GM18951 (cell line): ENCODE data around the gene B4GALNT2.
"Not testable (repeated sequence)": the region's sequence is repeated elsewhere in the genome, so short reads cannot be mapped to it uniquely, and the experiment has no call there.

Experiments used
- POLR2A ChIP-seq: IDR thresholded peaks from 4 replicates; pipeline ENCODE4 v1.6.1; 2011; ENCODE audit warnings: mild to moderate bottlenecking; ENCODE audit not compliant: insufficient read length, insufficient read depth; ENCODE audit errors: extremely low read depth
- in situ Hi-C: fragments of 300-500 bp; cut with MboI; formaldehyde crosslinking; loops from one replicate; pipeline ENCODE4 v1.12.0; 2022; ENCODE audit warnings: low sequenced_read_pairs, mixed read lengths, inconsistent platforms; ENCODE audit not compliant: unreplicated experiment

The B4GALNT2 gene, protein sequence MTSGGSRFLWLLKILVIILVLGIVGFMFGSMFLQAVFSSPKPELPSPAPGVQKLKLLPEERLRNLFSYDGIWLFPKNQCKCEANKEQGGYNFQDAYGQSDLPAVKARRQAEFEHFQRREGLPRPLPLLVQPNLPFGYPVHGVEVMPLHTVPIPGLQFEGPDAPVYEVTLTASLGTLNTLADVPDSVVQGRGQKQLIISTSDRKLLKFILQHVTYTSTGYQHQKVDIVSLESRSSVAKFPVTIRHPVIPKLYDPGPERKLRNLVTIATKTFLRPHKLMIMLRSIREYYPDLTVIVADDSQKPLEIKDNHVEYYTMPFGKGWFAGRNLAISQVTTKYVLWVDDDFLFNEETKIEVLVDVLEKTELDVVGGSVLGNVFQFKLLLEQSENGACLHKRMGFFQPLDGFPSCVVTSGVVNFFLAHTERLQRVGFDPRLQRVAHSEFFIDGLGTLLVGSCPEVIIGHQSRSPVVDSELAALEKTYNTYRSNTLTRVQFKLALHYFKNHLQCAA

DNA sequence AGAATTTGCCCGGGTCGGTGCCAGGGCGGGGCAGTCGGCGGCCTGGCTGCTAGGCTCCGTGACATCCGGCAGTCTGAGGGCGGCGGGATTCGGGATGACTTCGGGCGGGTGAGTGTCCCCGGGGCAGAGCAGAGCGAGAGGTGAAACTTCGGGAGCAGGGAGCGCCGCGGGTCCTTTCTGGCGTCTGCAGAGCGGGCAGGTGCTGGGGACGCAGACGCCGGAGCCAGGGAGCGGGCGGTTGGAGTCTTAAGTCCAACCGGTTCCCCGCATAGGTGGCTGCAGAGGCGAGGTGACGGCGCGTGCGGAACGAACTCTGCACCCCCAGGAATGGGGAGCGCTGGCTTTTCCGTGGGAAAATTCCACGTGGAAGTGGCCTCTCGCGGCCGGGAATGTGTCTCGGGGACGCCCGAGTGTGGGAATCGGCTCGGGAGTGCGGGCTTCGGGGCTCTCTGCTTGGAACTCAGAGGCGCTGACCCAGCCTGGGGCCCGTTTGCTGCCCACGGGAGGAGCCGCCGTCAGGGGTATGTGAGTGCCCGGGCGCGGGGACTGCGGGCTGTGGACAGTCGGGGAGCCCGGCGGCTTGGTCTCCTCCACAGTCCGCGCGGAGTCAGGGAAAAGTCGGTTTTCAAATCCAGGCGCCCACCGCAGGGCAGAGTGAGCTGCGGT, at the start of gene B4GALNT2:
TSS of gene B4GALNT2 (plus strand) at position 71 of the 666 bp plus-strand sequence. CDS start at position 95, 24 bp downstream.
- in situ Hi-C loops = no loop called here
- TF ChIP-seq POLR2A = no peak

DNA sequence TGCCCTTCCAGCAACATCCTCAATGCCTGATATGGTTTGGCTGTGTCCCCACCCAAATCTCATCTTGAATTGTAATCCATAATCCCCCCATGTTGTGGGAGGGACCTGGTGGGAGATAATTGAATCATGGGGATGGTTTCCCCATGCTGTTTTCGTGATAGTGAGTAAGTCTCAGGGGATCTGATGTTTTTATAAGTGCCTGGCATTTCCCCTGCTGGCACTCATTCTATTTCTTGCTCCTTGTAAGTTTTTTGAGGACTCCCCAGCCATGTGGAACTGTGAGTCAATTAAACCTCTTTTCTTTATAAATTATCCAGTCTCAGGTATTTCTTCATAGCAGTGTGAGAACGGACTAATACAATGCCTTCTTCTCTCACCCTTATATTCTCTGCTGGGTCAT, 47.5 kb upstream of the B4GALNT2 start:
- in situ Hi-C loops = not testable (repeated sequence)

DNA sequence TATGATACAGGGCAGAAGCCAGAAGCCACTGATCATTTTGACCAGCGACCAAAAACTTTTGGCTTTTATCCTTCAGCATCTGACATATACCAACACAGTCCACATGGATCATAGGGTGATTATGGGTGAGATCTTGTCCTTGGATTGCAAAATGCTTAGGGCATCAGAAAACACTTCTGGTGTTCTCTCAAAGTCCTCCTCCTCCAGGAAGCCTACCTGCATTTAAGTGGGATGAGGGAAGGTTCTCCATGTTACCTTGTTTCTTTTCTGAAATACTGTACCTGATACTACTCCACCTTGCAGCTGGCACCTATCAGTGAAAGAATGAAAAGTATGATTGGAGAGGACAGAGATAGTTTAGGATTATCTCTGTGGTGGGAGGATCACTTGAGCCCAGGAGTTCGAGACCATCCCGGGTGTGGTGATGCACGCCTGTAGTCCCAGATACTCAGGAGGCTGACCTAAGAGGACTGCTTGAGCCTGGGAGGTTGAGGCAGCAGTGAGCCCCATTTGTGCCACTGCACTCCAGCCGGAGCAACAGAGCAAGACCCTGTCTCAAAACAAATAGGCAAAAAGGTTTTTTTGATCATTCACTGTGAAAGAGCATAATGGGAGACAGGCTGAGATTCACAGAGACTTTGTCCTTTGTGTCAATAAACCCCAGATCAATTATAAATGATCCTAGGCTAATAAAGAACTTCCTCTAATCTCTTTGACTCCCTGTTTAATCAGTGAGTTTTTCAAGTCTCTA, 46.8 kb upstream of the B4GALNT2 start:
- no peak for TF ChIP-seq POLR2A
- in situ Hi-C loops = no loop called here

DNA sequence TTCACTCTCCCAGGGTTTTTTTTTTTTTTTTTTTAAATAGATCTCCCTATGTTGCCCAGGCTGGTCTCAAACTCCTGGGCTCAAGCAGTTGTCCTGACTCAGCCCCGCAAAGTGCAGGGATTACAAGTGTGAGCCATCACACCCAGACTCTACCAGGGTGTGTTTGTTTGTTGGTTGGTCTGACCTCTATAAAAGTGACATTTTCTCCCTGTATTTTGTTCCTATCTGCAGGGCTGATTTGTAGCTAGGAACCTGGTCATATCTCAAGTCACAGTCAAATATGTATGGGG, 46.3 kb upstream of the B4GALNT2 start:
- no peak for TF ChIP-seq POLR2A
- in situ Hi-C loops = no loop called here

DNA sequence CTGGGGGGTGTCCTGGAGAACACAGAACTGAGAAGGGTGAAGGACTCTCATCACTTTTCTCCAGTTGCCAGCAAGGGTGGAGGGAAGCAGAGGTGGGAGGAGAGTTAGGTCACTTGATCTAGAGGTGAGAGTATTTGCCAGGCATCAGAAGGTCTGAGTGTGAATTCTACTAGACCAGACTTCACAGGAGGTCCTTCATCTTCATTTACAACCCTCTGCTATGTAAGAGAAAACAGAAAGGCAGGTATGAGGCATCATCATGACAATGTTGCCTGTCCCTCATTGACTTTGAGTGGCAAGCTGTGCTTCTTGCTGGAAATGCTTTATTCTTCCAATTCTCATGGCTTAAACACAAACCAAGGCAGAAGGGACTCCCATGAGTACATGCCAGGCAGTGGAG, 45.9 kb upstream of the B4GALNT2 start:
- TF ChIP-seq POLR2A = no peak
- in situ Hi-C loops = no loop called here

DNA sequence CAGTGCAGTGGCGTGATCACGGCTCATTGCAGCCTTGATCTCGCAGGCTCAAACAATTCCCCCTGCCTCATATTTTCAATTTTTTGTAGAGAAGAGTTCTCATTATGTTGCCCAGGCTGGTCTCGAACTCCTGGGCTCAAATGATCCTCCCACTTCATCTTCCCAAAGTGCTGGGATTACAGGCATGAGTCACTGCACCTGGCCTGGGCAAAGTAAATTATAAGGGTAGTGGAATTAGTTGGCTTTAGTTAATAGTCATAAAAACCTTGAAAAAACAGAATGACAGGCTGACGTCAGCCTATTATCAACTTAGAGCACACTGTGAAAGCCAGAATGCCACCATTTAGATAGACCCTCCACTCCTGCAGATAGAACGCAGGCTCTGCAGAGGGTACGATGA, 43.5 kb upstream of the B4GALNT2 start:
- no peak for TF ChIP-seq POLR2A
- in situ Hi-C loops = no loop called here

DNA sequence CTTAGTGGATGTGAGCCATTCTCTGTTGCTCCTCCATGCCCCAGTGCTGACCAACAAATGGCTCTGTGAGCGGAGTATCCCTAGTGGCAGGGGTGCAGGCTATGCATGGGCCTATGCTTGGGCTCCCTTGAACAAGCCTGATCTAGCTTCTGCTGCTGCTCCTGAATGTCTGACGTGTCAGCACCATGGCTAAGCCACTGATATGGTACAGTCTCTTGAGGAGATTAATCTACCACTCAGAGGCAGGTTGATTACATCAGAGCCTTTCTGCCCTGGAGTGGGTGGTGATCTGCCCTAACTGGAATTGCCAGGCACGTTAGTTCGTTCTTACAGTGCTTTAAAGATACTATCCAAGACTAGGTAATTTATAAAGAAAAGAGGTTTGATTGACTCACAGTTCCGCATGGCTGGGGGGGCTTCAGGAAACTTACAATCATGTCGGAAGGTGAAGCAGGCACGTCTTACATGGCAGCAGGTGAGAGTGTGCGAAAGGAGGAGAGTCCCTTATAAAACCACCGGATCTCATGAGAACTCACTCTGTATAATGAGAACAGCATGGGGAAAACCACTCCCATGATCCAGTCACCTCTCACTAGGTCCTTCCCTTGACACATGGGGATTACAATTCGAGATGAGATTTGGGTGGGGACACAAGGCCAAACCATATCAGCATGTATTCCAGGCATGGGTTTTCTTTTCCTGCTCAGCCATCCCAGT, 41.5 kb upstream of the B4GALNT2 start:
- TF ChIP-seq POLR2A = no peak
- in situ Hi-C loops = no loop called here

DNA sequence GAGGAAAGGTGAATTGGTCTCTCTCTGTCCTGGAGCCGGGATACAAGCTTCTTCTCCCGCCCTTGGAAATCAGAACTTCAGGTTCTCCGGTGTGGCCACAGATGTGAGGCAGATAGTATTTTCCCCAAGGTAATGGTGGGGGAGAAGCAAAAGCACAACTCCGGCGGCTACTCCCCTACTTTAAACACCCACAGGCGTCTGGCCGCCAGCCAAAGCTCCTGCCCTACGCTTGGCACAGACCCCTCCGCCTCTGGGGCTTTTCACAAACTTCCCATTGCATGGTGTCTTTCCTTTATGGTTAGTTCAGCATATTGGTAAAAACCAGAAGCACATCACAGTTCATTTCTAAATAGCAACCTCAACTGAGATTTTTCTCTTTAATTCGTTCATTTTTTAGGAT, 39.4 kb upstream of the B4GALNT2 start:
- in situ Hi-C loops = no loop called here
- TF ChIP-seq POLR2A = no peak

DNA sequence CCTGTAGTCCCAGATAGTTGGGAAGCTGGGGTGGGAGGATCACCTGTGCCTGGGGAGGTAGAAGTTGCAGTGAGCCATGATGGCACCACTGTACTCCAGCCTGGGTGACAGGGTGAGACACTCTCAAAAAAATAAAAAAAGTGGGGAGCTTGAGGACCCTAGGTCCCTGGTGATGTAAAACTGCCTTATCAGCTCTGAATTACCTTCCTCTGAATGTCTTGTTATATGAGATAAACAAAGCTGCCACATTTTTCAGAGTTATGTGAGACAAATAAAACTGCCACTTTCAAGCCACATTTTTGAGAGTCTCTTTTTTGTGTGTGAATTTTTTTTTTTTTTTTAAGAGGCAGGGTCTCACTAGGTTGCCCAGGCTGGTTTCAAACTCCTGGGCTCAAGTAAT, 32.0 kb upstream of the B4GALNT2 start:
- TF ChIP-seq POLR2A = no peak
- in situ Hi-C loops = no loop called here

DNA sequence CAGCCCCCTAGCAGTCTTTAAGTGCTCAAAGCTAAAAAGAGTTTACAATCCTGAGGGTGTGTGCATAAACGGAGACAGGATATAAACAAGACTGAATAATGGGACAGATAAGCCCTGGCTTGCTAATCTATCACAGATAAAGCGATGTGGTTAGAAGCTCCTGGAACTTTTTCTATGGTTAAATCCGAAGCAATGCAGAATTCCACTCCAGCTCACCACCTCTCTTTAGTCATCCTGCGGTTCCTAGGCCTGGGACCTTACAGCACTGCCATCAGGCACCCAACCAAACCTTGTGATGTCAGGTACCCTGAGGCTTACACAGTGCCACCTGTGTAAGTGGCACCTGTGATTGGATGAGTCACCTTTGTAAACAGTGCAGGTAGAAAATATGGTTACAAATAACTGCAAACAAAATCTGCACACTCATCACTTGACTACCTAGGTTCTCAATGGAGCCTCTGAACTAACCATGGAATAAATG, 31.5 kb upstream of the B4GALNT2 start:
- in situ Hi-C loops = no loop called here
- TF ChIP-seq POLR2A = no peak

DNA sequence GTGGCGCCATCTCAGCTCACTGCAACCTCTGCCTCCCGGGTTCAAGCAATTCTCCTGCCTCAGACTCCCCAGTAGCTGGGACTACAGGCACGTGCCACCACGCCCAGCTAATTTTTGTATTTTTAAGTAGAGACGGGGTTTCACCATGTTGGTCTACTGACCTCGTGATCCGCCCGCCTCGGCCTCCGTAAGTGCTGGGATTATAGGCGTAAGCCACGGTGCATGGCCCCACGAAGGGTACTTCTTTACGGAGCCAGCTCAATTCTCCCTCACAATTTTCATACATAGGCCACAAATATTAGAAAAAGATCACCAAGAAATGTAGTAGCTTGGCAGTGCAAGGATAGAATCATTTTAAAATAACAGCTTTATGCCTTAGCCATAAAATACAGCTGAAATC, 29.2 kb upstream of the B4GALNT2 start:
- in situ Hi-C loops = not testable (repeated sequence)

DNA sequence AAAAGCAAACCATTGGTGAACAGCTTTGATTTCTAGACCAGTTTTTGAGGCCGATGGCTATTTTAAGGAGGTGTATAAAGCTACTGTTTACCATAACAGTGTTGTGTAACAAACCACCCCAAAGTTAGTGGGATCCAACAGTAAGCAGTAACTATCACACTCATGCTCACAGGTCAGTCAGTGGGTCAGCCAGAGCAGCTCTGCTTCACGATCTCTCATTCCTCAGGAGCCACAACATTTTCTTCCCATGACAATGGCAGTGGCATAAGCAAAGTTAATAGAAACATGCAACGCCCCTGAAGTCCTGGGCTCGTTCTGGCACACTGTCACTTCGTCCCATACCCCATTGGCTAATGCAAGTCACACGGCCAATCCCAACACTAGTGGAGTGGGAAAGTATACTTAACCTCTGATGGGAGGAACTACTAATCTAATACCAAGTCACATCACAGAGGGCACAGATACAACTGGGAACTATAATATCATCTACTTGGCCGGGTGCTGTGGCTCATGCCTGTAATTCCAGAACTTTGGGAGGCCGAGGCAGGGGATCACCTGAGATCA, 28.0 kb upstream of the B4GALNT2 start:
- no peak for TF ChIP-seq POLR2A
- in situ Hi-C loops = no loop called here

DNA sequence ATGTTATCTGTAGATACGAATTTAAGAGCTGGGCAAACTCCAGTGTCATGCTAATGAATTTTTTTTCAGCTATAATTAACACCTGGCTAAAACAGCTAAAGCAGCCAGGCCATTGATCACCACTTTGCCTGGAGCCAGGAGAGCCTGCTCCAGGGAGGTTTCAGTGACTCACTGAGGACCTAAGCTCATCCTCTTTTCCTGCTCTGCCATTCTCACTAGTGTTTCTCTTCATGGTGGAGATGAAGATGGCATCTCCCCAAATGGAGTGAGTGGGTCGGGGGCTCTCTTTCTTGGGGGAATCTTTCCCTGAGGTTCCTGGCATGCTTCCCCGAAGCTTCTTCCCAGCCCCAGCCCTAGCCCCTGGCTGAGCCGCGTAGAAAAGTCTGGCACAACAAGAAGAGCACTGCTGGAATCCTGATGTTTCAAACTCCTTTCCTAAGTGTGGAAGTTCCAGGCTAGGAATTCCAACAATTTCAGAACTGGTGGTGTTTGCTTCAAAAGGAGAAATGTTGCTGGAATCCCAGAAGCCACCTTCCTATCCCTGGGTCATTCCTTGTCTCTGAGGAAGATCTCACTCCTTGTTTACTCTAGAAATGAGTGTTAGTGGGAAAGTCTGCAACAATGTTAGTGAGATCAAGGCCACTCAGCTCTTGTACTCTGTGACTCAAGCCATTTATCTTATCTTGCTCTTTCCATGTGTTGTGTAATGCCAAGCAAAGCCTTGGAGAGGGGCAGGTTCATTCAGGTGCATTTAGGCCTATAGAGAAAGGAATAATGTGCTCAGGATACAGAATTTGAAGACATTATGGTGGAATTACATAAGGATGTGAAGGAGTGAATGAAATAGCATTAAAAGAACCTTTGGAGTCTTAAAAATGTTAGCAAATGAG, 26.0 kb upstream of the B4GALNT2 start:
- in situ Hi-C loops = no loop called here
- TF ChIP-seq POLR2A = no peak
